ENCODE results near the gene COL2A1. TPM values are rescaled to one million over a fixed set of nuclear protein-coding genes. Genes with fewer than 3 reads are reported as not detected.

The COL2A1 gene
- total RNA-seq, 1 donor from 2014 or later = 86.4 TPM

DNA sequence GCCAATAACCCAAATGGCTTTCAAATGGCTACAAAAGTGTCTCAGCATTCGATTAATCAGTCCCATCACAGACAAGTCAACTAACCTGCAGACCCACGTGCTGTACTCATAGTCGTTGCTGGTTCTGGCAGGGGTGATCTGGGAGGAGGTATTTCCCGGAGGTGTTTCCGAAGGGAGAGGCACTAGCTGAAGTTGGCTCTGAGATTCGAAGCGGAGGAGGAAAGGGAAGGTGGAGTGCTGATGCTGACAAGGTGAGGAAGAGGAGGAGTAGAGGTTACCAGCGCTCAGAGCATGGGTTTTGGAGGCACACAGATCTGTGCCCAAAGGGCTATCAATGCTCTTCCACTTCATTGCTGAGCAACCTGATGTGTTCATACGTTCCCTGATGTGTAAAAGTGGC, 20.5 kb upstream of the COL2A1 start:
- H3K9me3 Mint-ChIP-seq = no peaks in the 10 kb centered on the region
- DNase-seq (ENCODE audit: low spot score in 2 of 2, unreplicated experiment in 2 of 2) = no peak
- H3K36me3 Mint-ChIP-seq = no peaks in the 10 kb centered on the region
- H3K27me3 Mint-ChIP-seq (ENCODE audit: low read depth) = no peaks in the 10 kb centered on the region
- TF ChIP-seq, protein P1, sequence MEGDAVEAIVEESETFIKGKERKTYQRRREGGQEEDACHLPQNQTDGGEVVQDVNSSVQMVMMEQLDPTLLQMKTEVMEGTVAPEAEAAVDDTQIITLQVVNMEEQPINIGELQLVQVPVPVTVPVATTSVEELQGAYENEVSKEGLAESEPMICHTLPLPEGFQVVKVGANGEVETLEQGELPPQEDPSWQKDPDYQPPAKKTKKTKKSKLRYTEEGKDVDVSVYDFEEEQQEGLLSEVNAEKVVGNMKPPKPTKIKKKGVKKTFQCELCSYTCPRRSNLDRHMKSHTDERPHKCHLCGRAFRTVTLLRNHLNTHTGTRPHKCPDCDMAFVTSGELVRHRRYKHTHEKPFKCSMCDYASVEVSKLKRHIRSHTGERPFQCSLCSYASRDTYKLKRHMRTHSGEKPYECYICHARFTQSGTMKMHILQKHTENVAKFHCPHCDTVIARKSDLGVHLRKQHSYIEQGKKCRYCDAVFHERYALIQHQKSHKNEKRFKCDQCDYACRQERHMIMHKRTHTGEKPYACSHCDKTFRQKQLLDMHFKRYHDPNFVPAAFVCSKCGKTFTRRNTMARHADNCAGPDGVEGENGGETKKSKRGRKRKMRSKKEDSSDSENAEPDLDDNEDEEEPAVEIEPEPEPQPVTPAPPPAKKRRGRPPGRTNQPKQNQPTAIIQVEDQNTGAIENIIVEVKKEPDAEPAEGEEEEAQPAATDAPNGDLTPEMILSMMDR (IDR thresholded peaks at IDR 0.05; ENCODE audit: unreplicated experiment) = no peak
- H3K4me1 Mint-ChIP-seq = peaks cover 65% of the 10 kb centered on the region
- H3K4me3 Mint-ChIP-seq = no peak overlapping the region
- H3K27ac Mint-ChIP-seq = no peak overlapping the region

DNA sequence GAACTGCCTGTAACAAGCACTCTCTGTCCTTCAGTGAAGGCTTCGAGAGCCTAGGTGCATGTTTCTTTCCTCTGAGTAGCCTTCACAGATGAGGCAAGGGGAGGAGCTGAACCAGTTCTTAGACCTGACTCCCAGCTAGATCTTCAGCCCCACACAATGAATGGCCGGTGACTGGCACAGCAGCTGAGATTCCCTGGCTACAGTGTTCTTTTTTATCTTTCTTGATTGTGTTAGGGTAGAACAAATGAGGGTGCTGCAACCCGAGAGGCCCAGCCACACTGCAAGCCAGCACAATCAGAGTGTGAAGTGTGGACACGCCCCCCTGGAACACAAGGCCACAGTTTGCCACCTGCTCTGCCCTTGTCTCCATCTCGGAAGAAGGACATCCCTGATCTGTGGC, 19.1 kb upstream of the COL2A1 start:
- Mint-ChIP-seq H3K4me1 (peaks cover 52% of the 10 kb centered on the region), H3K36me3 (no peaks in the 10 kb centered on the region), H3K4me3 (no peak overlapping the region), H3K27me3 (ENCODE audit: low read depth) (peaks cover 6% of the 10 kb centered on the region), H3K9me3 (no peaks in the 10 kb centered on the region), H3K27ac (peak overlapping the region; percentile 79)
- no peak for DNase-seq (ENCODE audit: low spot score in 2 of 2, unreplicated experiment in 2 of 2)
- TF ChIP-seq, protein P1 (IDR thresholded peaks at IDR 0.05; ENCODE audit: unreplicated experiment) = no peak

DNA sequence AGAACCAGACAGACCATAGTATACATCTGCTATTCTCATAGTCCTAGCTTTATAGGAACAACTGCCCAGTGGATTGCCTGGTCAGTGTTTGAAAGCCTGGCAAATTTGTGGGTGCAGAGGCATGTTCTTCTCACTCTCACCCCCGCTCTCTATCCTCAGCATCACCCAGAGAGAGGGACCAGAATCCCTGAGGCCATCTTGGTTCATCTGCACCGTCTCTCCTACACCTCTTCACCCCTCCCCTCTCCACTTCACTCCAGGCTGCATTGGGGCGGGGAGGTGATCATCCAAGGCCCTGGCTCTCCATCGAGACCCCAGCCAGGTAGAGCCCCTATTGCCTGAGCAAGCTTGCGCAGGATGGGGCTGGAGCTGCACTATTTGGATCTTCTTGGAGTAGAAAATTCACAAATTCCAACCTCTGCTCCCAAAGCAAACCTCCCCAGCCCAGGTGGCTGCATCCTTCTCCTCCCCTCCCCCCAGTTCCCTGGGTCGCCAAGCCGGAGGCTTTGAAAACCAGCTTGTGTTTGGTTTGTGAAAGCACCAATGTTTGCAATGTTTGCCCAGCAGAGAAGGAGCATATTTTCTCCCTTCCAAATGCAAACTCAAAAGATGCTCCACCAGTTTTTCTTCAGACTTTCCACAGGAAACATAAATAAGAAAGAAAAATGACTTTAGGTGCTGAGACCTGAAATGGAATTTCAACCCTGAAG, 18.6 kb upstream of the COL2A1 start:
- Mint-ChIP-seq H3K4me1 (peaks cover 46% of the 10 kb centered on the region), H3K27ac (peak overlapping the region; percentile 84), H3K27me3 (ENCODE audit: low read depth) (peaks cover 8% of the 10 kb centered on the region), H3K4me3 (no peak overlapping the region), H3K9me3 (no peaks in the 10 kb centered on the region), H3K36me3 (no peaks in the 10 kb centered on the region)
- TF ChIP-seq, protein P1 (IDR thresholded peaks at IDR 0.05; ENCODE audit: unreplicated experiment) = no peak
- DNase-seq (ENCODE audit: low spot score in 2 of 2, unreplicated experiment in 2 of 2) = no peak

DNA sequence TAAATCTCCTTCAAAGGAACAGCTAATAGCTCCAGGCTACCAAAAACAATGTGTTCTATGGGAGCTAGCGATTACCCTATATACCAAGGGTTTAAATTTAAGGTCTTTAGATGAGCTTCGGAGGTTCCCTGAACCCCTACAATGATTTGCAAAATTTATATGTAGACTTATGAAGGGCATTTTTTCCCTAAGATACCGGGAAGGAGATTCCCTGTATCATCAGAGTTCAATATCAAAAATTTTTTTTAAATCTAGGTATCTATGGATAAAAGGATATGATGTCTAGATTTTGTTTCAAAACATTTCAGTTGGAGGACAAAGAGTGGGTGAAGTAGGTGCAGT, 17.9 kb upstream of the COL2A1 start:
- H3K27ac Mint-ChIP-seq = peak overlapping the region; percentile 84

DNA sequence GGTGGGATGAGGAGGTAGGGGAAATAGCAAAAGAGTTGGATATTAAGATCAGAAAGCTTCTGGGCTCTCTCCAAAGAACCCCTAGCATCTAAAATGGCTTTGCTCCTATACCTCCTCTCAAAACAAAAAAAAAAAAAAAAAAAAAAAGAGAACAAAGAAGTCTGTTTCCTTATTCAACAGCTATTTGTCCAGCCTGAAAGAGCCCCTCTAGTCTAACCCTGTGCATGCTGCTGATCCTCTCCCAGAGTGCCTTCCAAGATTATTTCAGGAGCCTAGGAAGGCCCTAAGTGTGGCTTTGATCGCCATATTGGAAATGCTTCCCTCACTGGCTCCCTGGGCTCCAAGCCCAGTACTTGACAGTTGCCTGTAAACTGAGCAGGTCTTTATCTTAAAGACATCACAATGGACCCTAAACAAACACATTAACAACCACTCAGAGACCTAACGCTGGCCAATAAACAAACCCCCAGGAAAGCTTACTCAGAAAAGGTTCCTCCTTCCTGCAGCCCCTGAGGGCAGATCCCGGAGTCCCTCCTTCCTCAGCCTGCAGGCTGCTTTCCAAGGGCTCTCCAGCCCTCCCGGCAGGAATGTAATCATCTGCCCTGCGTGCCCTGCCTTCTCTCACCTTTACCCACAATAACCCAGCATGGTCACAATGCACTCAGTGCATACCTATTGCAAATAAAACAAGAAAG, 17.4 kb upstream of the COL2A1 start:
- DNase-seq (ENCODE audit: low spot score in 2 of 2, unreplicated experiment in 2 of 2) = no peak
- H3K27ac Mint-ChIP-seq = peak overlapping the region; percentile 84
- peaks cover 11% of the 10 kb centered on the region for H3K27me3 Mint-ChIP-seq (ENCODE audit: low read depth)
- H3K36me3 Mint-ChIP-seq = no peaks in the 10 kb centered on the region
- no peaks in the 10 kb centered on the region for H3K9me3 Mint-ChIP-seq
- H3K4me1 Mint-ChIP-seq = peaks cover 38% of the 10 kb centered on the region
- H3K4me3 Mint-ChIP-seq = no peak overlapping the region
- TF ChIP-seq, protein P1 (IDR thresholded peaks at IDR 0.05; ENCODE audit: unreplicated experiment) = no peak

More for the DNA sequence above, 17.9 kb upstream of the COL2A1 start:
- H3K36me3 Mint-ChIP-seq = no peaks in the 10 kb centered on the region
- H3K4me3 Mint-ChIP-seq = no peak overlapping the region
- H3K9me3 Mint-ChIP-seq = no peaks in the 10 kb centered on the region
- peaks cover 11% of the 10 kb centered on the region for H3K27me3 Mint-ChIP-seq (ENCODE audit: low read depth)
- no peak for DNase-seq (ENCODE audit: low spot score in 2 of 2, unreplicated experiment in 2 of 2)
- TF ChIP-seq, protein P1 (IDR thresholded peaks at IDR 0.05; ENCODE audit: unreplicated experiment) = no peak
- H3K4me1 Mint-ChIP-seq = peaks cover 42% of the 10 kb centered on the region
